GM08714 (cell line): Measurements from ENCODE around the gene CTDSP1.

ENCODE experiments used
- H3K4me3 ChIP-seq: fragments of 200-500 bp; sonication (Bioruptor generic); 2 replicates; pipeline ENCODE4 v1.5.1; 2014; ENCODE audit warnings: mild to moderate bottlenecking, low read length, inconsistent platforms
- ZNF274 ChIP-seq: IDR thresholded peaks from 2 replicates; pipeline ENCODE4 v1.6.1; 2012; ENCODE audit warnings: mild to moderate bottlenecking, low read depth, low read length

CTDSP1 gene

DNA sequence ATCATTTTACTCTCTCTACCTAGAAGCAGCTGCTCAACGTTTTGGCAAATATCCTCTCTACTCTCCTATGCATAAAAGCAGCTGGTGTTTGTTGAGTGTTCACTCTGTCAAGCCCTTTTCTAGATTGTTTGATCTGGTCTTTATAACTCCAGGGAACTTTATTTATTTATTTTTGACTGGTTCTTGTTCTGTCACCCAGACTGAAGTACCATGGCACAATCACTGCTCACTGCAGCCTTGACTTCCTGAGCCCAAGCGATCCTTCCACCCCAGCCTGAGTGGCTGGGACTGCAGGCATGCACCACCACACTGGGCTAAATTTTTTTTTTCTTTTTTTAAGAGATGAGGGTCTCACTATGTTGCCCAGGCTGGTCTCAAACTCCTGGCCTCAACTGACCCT lies 30.3 kb upstream of the CTDSP1 start:
- no peak for TF ChIP-seq ZNF274
- H3K4me3 ChIP-seq = no peak overlapping the region

DNA sequence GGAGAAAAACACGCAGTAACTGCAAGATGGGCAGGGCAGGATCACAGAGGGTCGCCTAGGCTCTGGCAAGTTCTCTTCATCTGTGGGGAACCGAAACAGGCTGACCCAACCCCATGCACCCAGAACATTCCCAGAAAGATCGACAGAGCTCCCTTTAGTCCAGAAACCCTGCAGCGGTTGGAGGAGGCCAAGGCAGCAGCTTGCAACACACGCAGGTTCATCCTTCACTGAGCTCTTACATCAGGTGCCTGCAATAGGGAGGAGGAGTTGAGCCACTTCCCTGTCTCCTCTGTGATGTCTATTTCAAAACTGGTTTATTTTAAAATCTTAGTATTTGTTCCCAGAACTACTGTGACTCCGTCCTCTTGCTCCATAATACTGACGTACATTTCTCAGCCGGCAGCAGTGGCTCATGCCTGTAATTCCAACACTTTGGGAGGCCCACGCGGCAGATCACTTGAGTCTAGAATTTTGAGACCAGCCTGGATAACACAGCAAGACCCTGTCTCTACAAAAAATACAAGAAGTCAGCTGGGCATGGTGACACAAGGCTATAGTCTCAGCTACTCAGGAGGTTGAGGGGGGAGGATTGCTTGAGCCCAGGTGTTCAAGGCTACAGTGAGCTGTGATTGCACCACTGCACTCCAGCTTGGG lies 29.1 kb upstream of the CTDSP1 start:
- no peak overlapping the region for H3K4me3 ChIP-seq
- no peak for TF ChIP-seq ZNF274

DNA sequence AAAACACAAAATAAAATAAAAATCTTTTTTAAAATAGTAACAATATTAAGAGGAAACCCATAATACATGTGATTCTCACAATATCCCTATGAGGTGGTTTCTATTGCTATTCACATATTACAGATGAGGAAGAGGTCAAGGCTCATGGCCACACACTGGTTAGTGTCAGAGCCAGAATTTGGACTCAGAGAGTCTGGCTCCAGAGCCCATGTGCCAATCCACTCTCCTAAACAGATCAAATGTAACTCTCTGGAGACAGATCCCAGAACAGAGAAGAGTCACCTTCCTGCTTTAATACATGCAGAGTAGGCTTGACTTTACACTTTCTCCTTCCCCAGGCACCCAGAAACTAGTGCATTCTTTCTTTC lies 27.7 kb upstream of the CTDSP1 start:
- TF ChIP-seq ZNF274 = no peak
- no peak overlapping the region for H3K4me3 ChIP-seq

DNA sequence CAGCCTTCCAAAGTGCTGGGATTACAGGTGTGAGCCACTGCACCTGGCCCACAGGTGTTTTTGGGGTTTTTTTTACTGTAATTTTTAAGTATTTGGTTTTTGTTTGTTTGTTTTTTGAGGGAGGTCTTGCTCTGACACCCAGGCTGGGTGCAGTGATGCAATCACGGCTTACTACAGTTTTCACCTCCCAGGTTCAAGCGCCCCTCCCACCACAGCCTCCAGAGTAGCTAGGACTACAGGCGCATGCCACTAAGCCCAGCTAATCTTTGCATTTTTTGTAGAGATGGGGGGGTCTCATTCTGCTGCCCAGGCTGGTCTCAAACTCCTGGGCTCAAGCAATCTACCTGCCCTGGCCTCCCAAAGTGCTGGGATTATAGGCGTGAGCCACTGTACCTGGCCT lies 24.9 kb upstream of the CTDSP1 start:
- no peak for TF ChIP-seq ZNF274
- no peak overlapping the region for H3K4me3 ChIP-seq

DNA sequence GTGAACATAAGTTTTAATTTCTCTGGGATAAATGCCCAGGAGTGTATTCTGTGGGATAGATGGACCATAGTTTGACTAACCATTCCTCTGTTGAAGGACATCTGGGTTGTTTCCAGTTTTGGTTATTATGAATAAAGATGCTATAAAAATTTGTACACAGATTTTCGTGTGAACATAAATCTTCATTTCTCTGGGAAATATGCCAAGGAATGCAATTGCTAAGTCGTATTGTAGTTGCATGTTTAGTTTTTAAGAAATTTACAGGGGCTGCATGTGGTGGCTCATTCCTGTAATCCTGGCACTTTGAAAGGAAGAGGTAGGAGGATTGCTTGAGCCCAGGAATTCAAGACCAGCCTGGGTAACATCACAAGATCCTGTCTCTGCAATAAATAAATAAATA lies 24.5 kb upstream of the CTDSP1 start:
- no peak overlapping the region for H3K4me3 ChIP-seq

DNA sequence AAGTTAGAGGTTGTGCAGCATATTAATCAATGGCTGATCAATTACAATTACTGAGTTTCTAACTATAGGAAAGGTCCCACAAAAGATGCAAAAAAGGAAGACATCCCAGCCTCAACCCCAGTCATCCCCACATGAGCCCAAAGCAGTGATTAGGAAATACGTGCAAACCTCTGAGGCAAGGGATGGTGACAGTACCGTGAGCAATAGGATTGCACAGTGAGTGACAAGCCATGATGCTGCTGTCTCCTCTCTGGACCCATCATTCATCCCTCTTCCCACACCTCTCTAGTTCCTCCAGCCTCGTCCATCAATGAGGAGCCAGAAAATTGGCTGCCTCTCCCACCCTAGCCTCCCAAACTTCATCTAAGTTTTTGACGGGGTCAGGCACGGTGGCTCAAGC lies 21.6 kb upstream of the CTDSP1 start:
- TF ChIP-seq ZNF274 = no peak
- no peak overlapping the region for H3K4me3 ChIP-seq

More for the DNA sequence above, 24.5 kb upstream of the CTDSP1 start:
- TF ChIP-seq ZNF274 = no peak

DNA sequence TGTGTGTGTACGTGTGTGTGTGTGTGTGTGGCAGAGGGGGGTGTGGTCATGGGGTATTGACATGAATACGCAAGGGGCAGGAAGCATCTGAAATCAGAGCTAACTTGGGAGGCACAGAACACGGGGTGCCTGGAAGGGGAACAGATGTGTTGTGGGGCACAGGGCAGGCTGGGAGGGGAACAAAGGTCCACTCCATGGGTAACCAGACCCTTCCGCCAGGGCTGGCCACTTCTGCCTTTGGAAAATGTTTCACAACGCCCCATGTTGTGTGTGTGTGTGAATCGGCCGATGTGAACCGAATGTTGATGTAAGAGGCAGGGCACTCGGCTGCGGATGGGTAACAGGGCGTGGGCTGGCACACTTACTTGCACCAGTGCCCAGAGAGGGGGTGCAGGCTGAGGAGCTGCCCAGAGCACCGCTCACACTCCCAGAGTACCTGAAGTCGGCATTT lies 17.7 kb upstream of the CTDSP1 start, which contains the start of gene SLC11A1:
Gene SLC11A1, plus strand, starts transcription at position 358 of the 451 bp plus-strand sequence. CDS start 96 bp downstream, outside the sequence.
- no peak within 1 kb of the TSS for H3K4me3 ChIP-seq
- no peak for TF ChIP-seq ZNF274

DNA sequence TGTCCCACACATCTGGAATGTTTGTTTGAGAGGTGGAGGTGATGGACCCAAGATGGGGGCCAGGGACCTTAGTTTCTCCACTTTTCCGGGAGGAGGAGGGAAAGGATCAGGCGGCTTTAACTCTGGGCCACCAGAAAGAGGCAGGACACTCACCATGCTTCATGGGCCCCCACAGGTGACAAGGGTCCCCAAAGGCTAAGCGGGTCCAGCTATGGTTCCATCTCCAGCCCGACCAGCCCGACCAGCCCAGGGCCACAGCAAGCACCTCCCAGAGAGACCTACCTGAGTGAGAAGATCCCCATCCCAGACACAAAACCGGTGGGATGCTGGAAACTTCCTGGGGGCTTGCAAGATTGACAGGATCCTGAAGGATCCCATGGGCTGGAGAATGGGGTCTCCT lies 16.9 kb upstream of the CTDSP1 start:
- TF ChIP-seq ZNF274 = no peak
- H3K4me3 ChIP-seq = no peak overlapping the region

DNA sequence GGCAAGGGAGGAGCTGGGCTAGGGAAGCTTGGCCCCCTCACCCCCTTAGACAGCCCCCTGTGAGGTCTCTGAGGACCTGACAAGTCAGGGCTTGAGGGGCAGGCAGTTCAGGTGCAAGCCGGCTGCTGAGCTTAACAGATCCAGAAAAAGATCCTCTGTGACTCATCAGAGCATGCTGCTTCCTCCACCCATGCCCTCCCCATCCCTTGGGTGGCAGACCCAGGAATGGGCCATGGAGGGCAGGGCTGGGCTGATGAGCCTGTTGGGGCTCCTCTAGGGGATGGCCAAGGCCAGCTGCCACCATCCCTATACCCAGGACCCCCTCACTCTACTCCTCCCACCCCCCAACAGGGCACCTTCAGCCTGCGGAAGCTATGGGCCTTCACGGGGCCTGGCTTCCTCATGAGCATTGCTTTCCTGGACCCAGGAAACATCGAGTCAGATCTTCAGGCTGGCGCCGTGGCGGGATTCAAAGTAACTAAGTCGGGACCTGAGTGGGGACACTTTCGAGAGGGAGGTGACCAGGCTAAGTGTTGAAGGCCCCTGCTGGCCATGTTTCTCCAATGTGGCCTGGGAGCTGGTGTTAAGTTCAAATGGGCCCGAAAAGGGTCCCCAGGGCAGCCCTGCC lies 15.7 kb upstream of the CTDSP1 start:
- H3K4me3 ChIP-seq = no peak overlapping the region
- no peak for TF ChIP-seq ZNF274

DNA sequence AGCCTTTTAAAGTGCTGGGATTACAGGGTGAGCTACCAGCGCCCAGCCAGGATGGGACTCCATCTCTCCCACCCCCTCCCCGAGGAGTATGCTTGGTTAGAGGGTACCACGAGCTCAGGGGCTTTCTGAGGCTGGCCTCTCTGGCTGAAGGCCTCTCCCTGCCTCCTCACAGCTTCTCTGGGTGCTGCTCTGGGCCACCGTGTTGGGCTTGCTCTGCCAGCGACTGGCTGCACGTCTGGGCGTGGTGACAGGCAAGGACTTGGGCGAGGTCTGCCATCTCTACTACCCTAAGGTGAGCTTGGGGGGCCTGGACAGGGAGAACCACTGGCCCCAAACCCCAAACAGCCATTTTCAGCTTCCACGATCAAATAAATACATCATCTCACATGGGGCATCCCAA lies 14.7 kb upstream of the CTDSP1 start:
- no peak for TF ChIP-seq ZNF274

DNA sequence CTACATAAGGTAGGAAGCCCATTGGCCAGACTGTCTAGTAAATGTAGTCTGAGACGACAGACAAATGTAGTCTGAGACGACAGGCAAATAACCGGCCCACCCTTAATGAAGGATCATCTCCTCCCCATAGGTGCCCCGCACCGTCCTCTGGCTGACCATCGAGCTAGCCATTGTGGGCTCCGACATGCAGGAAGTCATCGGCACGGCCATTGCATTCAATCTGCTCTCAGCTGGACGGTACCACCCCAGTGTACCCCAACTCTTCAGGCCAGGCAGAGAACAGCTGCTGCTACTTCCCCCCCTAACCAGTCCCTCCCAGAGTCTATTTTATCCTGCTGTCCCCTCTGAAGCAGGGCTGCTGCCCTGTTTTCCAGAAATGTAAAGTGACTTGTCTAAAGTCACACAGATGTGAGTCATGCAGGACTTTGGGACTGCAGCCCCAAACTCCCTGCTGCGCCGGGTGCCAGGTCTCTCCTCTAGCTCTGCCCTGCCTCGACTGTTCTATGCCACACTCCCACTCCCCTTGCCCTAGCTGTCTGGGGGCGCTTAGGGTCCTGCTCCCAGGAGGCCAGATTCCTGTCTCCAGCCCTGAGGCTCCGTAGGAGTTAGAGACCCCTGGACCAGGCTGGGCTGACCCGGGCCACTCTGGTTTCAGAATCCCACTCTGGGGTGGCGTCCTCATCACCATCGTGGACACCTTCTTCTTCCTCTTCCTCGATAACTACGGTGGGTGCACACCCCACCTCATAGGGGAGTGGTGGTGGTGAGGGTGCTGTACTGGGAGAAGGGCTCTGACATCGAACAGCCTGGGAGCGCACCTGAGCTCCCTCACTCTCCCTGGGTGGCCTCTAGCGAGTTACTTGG lies 12.9 kb upstream of the CTDSP1 start:
- TF ChIP-seq ZNF274 = no peak
- no peak overlapping the region for H3K4me3 ChIP-seq

More for the DNA sequence above, 14.7 kb upstream of the CTDSP1 start:
- H3K4me3 ChIP-seq = no peak overlapping the region

DNA sequence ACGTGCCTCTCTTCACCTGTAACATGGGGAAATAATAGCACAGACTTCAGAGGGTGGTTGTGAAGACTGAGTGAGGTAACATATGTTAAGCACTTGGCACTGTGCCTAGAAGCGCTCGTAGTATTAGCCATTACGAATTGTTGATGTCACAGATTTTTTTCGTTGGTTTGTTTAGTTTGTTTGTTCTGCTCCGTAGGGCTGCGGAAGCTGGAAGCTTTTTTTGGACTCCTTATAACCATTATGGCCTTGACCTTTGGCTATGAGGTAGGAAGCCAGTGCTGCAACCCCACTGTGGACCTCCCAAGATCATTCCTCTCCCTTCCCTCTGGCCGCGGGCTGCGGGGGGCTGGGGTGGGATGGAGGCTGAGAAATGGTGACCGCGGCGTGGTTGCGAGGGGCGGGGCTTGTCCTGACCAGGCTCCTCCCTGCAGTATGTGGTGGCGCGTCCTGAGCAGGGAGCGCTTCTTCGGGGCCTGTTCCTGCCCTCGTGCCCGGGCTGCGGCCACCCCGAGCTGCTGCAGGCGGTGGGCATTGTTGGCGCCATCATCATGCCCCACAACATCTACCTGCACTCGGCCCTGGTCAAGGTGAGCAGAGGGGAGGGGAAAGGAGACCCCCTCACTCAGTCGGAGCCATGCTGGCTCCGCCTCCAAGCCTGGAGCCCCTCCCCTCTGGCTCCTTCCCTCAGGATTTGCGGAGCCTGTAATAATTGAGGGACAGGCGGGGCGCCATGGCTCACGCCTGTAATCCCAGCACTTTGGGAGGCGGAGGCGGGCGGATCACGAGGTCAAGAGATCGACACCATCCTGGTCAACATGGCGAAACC lies 12.1 kb upstream of the CTDSP1 start:
- H3K4me3 ChIP-seq = no peak overlapping the region
- no peak for TF ChIP-seq ZNF274

DNA sequence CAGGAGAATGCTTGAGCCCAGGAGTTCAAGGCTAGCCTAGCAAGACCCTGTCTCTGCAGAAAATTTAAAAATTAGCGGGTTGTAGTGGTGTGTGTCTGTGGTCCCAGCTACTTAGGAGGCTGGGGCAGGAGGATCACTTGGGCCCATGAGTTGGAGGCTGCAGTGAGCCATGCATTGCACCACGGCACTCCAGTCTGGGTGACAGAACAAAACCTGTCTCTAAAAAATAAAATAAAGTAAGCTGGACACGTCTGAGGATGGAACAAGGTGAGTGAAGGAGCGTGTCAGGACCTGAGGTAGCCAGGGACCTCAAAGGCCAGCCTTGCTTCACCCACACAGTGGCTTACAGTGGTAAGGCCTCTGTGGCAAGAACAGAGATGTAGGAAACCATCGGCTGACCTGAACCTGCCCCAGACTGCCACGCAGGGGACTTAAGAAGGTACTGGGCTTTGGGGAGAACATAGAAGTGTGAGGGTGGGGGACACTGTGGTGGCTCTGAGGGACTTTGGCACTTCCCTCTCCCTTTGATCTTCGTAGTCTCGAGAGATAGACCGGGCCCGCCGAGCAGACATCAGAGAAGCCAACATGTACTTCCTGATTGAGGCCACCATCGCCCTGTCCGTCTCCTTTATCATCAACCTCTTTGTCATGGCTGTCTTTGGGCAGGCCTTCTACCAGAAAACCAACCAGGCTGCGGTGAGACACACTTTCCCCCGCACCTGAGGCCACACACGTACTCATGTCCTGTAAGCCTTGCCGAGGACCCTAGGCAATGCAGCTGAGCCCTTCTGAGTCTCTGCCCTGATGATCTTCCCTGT lies 10.1 kb upstream of the CTDSP1 start:
- no peak for TF ChIP-seq ZNF274
- no peak overlapping the region for H3K4me3 ChIP-seq
